ENCODE results near the gene PAM.
"Not testable (repeated sequence)": the region's sequence is repeated elsewhere in the genome, so short reads cannot be mapped to it uniquely, and the experiment has no call there.

- TF ChIP-seq, protein P1, sequence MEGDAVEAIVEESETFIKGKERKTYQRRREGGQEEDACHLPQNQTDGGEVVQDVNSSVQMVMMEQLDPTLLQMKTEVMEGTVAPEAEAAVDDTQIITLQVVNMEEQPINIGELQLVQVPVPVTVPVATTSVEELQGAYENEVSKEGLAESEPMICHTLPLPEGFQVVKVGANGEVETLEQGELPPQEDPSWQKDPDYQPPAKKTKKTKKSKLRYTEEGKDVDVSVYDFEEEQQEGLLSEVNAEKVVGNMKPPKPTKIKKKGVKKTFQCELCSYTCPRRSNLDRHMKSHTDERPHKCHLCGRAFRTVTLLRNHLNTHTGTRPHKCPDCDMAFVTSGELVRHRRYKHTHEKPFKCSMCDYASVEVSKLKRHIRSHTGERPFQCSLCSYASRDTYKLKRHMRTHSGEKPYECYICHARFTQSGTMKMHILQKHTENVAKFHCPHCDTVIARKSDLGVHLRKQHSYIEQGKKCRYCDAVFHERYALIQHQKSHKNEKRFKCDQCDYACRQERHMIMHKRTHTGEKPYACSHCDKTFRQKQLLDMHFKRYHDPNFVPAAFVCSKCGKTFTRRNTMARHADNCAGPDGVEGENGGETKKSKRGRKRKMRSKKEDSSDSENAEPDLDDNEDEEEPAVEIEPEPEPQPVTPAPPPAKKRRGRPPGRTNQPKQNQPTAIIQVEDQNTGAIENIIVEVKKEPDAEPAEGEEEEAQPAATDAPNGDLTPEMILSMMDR (IDR thresholded peaks at IDR 0.05), result not testable (repeated sequence)
- not testable (repeated sequence) for TF ChIP-seq POLR2AphosphoS5 (IDR thresholded peaks at IDR 0.05)
Measured at GRCh38 chr5:103073500-103073899, 318.4 kb downstream of the PAM start.
